K562 treated with DMSO at 1 percent for 4 hours (cell line): ENCODE measurements around the gene SULF2. TPM values are rescaled to one million over a fixed set of nuclear protein-coding genes. Genes with fewer than 3 reads are reported as not detected.

ENCODE experiments used
- total RNA-seq: library from RNA; unstranded; fragments of 300-600 nt; gene quantifications from 2 replicates; pipeline ENCODE4 v1.2.3, GENCODE V29; 2022; ENCODE audit not compliant: insufficient read depth

SULF2 gene
- not detected in 2 replicates for total RNA-seq

DNA sequence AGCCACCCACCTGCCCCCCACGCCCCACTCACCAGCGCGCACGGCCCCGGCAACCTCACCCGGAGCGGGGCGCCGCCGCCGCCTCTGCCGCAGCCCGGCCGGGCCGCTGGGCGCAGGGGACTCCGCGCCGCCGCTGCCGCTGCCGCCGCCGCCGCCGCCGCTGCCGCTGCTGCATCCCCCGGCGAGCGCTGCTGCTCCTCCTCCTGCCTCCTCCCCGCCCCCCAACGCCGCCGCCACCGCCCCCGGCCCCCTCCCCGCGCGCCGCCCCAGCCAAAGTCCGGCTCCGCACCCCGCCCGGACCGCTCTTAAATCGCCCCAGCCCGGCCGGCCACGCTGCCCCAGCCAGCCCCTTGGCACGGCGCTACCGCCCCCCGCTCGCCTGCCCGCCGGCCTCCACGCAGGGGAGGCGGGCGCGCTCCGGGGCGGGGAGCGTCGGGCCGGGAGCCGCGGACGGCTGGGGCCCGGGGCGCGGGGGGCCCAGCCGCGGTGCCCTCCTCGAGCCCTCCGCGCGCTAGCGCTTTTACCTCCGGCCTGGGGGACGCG, at the start of gene SULF2:
TSS of gene SULF2 (minus strand) at position 171 of the 543 bp plus-strand sequence. CDS start 28,118 bp downstream, outside the sequence.

